GM21515 (cell line): ENCODE results near the gene SV2C.

Experiments used
- ATAC-seq: cut with Tn5 transposase; IDR thresholded peaks from one replicate; pipeline ENCODE4 v1.9.1; 2021; ENCODE audit not compliant: unreplicated experiment

SV2C gene

GRCh38 chr5:76376148-76376865 lies 293.1 kb downstream of the SV2C start:
- no peak for ATAC-seq

- ATAC-seq, result no peak
These were observed 293.7 kb downstream of the SV2C start for GRCh38 chr5:76376866-76377230.

GRCh38 chr5:76378355-76378754 lies 295.2 kb downstream of the SV2C start:
- ATAC-seq, result no peak

- ATAC-seq, result no peak
These were observed 296.1 kb downstream of the SV2C start for GRCh38 chr5:76379316-76379715.

- ATAC-seq, result no peak
These were observed 296.7 kb downstream of the SV2C start for GRCh38 chr5:76379855-76380254.

- ATAC-seq, result no peak
These were observed 297.3 kb downstream of the SV2C start for GRCh38 chr5:76380346-76381066.

GRCh38 chr5:76383126-76383832 lies 300.1 kb downstream of the SV2C start:
- ATAC-seq, result no peak

GRCh38 chr5:76384189-76384588 lies 301.0 kb downstream of the SV2C start:
- no peak for ATAC-seq

- ATAC-seq, result no peak
These were observed 301.5 kb downstream of the SV2C start for GRCh38 chr5:76384705-76385104.

GRCh38 chr5:76385540-76385939 lies 302.4 kb downstream of the SV2C start:
- ATAC-seq, result no peak

GRCh38 chr5:76386360-76386759 lies 303.2 kb downstream of the SV2C start:
- no peak for ATAC-seq

- ATAC-seq, result no peak
These were observed 305.1 kb downstream of the SV2C start for GRCh38 chr5:76388236-76388635.

- ATAC-seq, result no peak
These were observed 305.8 kb downstream of the SV2C start for GRCh38 chr5:76388791-76389512.

- ATAC-seq, result no peak
These were observed 306.5 kb downstream of the SV2C start for GRCh38 chr5:76389513-76390154.

- ATAC-seq, result no peak
These were observed 307.8 kb downstream of the SV2C start for GRCh38 chr5:76391014-76391413.

- ATAC-seq, result no peak
These were observed 310.0 kb downstream of the SV2C start for GRCh38 chr5:76393035-76393680.

- no peak for ATAC-seq
These were observed 314.0 kb downstream of the SV2C start for GRCh38 chr5:76397200-76397599.

- no peak for ATAC-seq
These were observed 316.1 kb downstream of the SV2C start for GRCh38 chr5:76399268-76399667.

GRCh38 chr5:76400466-76400865 lies 317.3 kb downstream of the SV2C start:
- ATAC-seq, result no peak

GRCh38 chr5:76401801-76402250 lies 318.6 kb downstream of the SV2C start:
- ATAC-seq, result peak; percentile 22
